GM21367 (cell line): ENCODE data around the gene CCL3.

Source experiments
- ATAC-seq: cut with Tn5 transposase; IDR thresholded peaks from one replicate; pipeline ENCODE4 v1.9.1; 2021; ENCODE audit not compliant: unreplicated experiment

The CCL3 gene

DNA sequence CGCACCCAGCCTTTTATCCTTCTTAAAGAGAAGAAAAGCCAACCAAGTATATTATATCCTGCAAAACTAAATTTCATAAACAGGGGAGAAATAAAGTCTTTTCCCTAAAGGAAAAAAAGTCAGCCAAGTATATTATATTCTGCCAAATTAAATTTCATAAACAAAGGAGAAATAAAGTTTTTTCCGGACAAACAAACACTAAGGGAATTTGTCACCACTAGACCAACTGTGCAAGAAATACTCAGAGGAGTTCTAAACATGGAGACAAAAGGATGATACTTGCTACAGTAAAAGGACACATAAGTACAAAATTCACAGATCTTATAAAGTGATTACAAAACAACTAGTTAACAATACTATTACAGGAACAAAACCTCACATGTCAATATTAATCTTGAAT, 40.3 kb downstream of the CCL3 start:
- no peak for ATAC-seq

DNA sequence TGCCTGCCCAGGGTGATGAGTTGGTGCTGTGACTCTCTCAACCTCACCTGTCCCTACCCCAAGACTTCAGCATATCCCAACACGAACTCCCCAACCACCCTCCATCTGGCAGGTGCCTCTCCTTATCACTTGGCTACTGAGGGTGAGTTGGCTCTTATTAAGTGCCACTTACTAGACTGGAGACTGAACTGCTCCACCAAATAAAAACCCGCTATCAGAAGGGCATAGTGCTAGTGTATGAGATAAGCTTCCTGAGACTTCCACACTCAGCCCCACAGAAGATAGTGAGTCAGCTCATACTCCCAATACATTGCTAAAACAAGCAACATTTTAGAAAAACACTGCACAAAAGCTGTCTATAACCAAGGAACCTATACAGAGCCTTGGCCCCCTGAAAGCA, 41.9 kb downstream of the CCL3 start:
- ATAC-seq, result no peak
